ENCODE results near the gene ALKBH3.

GRCh38 chr11:43969543-43969942 is 88.9 kb downstream of the ALKBH3 start:
- TF ChIP-seq CTCF (IDR thresholded peaks at IDR 0.05; ENCODE audit: insufficient read depth, low read length), result no peak
- no peak for TF ChIP-seq POLR2AphosphoS5 (IDR thresholded peaks at IDR 0.05; ENCODE audit: low read depth)
- no peak for TF ChIP-seq REST (IDR thresholded peaks at IDR 0.05; ENCODE audit: insufficient replicate concordance, low read depth)
- TF ChIP-seq GABPA (IDR thresholded peaks at IDR 0.05; ENCODE audit: low read depth), result no peak
- no peak for TF ChIP-seq SPI1 (IDR thresholded peaks at IDR 0.05; ENCODE audit: borderline replicate concordance, low read depth)
